Astrocyte (in vitro differentiated cells and primary cell): Measurements from ENCODE around the gene THAP11. TPM values are rescaled to one million over a fixed set of nuclear protein-coding genes. Genes with fewer than 3 reads are reported as not detected.

Experiments
- DNase-seq: peaks from one replicate; pipeline ENCODE4 v3.0.0-alpha.2; 2010; ENCODE audit warnings: low read depth
- FAIRE-seq: peaks from 2 replicates; lab custom pipeline; 2011; peaks lifted over from hg19 to GRCh38; lab: Jason Lieb, UNC
- H2AFZ ChIP-seq: 2 replicates; pipeline ENCODE4 v1.6.0; 2012; ENCODE audit warnings: low read depth, low read length, inconsistent platforms
- H3K27ac ChIP-seq: 2 replicates; pipeline ENCODE4 v1.5.1; 2011; ENCODE audit warnings: low read depth, low read length, inconsistent platforms
- H3K27me3 ChIP-seq: 2 replicates; pipeline ENCODE4 v1.6.0; 2011; ENCODE audit warnings: low read length, inconsistent platforms; ENCODE audit not compliant: insufficient read depth
- H3K36me3 ChIP-seq: 2 replicates; pipeline ENCODE4 v1.5.1; 2011; ENCODE audit warnings: low read length, inconsistent platforms; ENCODE audit not compliant: insufficient read depth
- H3K4me1 ChIP-seq: 2 replicates; pipeline ENCODE4 v1.5.1; 2011; ENCODE audit warnings: low read length, inconsistent platforms; ENCODE audit not compliant: insufficient read depth
- H3K4me2 ChIP-seq: 2 replicates; pipeline ENCODE4 v1.6.0; 2012; ENCODE audit warnings: low read length, inconsistent platforms
- H3K4me3 ChIP-seq: 2 replicates; pipeline ENCODE4 v1.5.1; 2011; ENCODE audit warnings: low read depth, mild to moderate bottlenecking, low read length, inconsistent platforms; ENCODE audit not compliant: insufficient read depth
- H3K79me2 ChIP-seq: 2 replicates; pipeline ENCODE4 v1.6.0; 2012; ENCODE audit warnings: mild to moderate bottlenecking, low read length, inconsistent platforms; ENCODE audit not compliant: insufficient read depth
- H3K9ac ChIP-seq: 2 replicates; pipeline ENCODE4 v1.6.0; 2012; ENCODE audit warnings: mild to moderate bottlenecking, low read length, inconsistent platforms
- H3K9me3 ChIP-seq: 2 replicates; pipeline ENCODE4 v1.5.1; 2012; ENCODE audit warnings: low read depth, mild to moderate bottlenecking, low read length, inconsistent platforms; ENCODE audit not compliant: insufficient read depth
- H4K20me1 ChIP-seq: 2 replicates; pipeline ENCODE4 v1.6.0; 2012; ENCODE audit warnings: low read length, inconsistent platforms; ENCODE audit not compliant: insufficient read depth
- H3K27ac Mint-ChIP-seq: one replicate; pipeline ENCODE4 v1.8.0; 2021; ENCODE audit warnings: mild to moderate bottlenecking, mixed read lengths; ENCODE audit not compliant: unreplicated experiment
- H3K27me3 Mint-ChIP-seq: one replicate; pipeline ENCODE4 v1.8.0; 2021; ENCODE audit warnings: low read depth, mixed read lengths; ENCODE audit not compliant: unreplicated experiment
- H3K36me3 Mint-ChIP-seq: one replicate; pipeline ENCODE4 v1.8.0; 2021; ENCODE audit warnings: low read depth, mixed read lengths; ENCODE audit not compliant: unreplicated experiment
- H3K4me1 Mint-ChIP-seq: one replicate; pipeline ENCODE4 v1.8.0; 2021; ENCODE audit warnings: low read depth, mixed read lengths; ENCODE audit not compliant: unreplicated experiment
- H3K4me3 Mint-ChIP-seq: one replicate; pipeline ENCODE4 v1.8.0; 2021; ENCODE audit warnings: mild to moderate bottlenecking, moderate library complexity, mixed read lengths; ENCODE audit not compliant: unreplicated experiment
- H3K9me3 Mint-ChIP-seq: one replicate; pipeline ENCODE4 v1.8.0; 2021; ENCODE audit warnings: mild to moderate bottlenecking, mixed read lengths; ENCODE audit not compliant: unreplicated experiment
- EZH2 ChIP-seq: IDR thresholded peaks from 2 replicates; pipeline ENCODE4 v1.6.1; 2012; ENCODE audit warnings: mild to moderate bottlenecking, low read length, inconsistent platforms; ENCODE audit not compliant: insufficient read depth
- total RNA-seq: library from RNA; stranded (reverse); gene quantifications from 2 replicates; pipeline ENCODE4 v1.2.1, GENCODE V29; 2021
- TF ChIP-seq, protein P1 (sequence below): IDR thresholded peaks from 2 replicates; pipeline ENCODE4 v1.5.1; 2011; ENCODE audit warnings: low read depth, mild to moderate bottlenecking, inconsistent platforms, low read length, moderate library complexity; ENCODE audit not compliant: insufficient read depth

THAP11 gene
- total RNA-seq, 1 donor from 2014 or later = 16.5 TPM

DNA sequence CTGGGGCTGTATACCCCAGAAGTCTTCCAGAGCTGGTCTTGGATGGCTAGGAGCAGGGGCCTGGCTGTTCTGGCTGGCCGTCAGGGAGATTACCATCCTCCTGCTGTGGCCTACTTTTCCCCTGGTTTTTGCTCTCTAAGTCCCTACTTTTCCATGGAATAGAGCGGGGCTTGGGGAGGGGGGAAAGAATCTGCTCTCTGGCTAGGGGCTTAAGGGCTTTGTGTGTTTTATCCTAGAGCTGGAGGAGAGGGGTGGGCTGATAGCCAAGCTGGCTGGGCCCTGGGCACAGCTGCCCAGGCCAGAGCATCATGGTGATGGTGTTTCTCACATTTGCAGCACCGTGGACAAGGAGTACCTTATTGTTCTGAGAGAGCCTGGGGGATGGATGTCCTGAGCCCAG, 46.2 kb downstream of the THAP11 start:
- FAIRE-seq (no peak), DNase-seq (no peak)
- H3K36me3 Mint-ChIP-seq = peaks cover 11% of the 10 kb centered on the region
- Histone ChIP-seq H3K79me2 (peaks cover 2% of the 10 kb centered on the region), H3K4me1 (peaks cover 12% of the 10 kb centered on the region), H4K20me1 (peaks cover 20% of the 10 kb centered on the region), H3K4me3 (no peak overlapping the region), H3K27me3 (no peaks in the 10 kb centered on the region), H3K9ac (no peak overlapping the region), H3K27ac (no peak overlapping the region), H3K9me3 (no peaks in the 10 kb centered on the region), H3K36me3 (peaks cover 5% of the 10 kb centered on the region), H3K4me2 (no peak overlapping the region), H2AFZ (no peak overlapping the region)
- TF ChIP-seq, protein P1, sequence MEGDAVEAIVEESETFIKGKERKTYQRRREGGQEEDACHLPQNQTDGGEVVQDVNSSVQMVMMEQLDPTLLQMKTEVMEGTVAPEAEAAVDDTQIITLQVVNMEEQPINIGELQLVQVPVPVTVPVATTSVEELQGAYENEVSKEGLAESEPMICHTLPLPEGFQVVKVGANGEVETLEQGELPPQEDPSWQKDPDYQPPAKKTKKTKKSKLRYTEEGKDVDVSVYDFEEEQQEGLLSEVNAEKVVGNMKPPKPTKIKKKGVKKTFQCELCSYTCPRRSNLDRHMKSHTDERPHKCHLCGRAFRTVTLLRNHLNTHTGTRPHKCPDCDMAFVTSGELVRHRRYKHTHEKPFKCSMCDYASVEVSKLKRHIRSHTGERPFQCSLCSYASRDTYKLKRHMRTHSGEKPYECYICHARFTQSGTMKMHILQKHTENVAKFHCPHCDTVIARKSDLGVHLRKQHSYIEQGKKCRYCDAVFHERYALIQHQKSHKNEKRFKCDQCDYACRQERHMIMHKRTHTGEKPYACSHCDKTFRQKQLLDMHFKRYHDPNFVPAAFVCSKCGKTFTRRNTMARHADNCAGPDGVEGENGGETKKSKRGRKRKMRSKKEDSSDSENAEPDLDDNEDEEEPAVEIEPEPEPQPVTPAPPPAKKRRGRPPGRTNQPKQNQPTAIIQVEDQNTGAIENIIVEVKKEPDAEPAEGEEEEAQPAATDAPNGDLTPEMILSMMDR = no peak
- TF ChIP-seq EZH2 = no peak
- no peaks in the 10 kb centered on the region for H3K9me3 Mint-ChIP-seq
- H3K27me3 Mint-ChIP-seq = no peaks in the 10 kb centered on the region
- no peak overlapping the region for H3K27ac Mint-ChIP-seq
- H3K4me1 Mint-ChIP-seq = peaks cover 4% of the 10 kb centered on the region
- H3K4me3 Mint-ChIP-seq = no peak overlapping the region

DNA sequence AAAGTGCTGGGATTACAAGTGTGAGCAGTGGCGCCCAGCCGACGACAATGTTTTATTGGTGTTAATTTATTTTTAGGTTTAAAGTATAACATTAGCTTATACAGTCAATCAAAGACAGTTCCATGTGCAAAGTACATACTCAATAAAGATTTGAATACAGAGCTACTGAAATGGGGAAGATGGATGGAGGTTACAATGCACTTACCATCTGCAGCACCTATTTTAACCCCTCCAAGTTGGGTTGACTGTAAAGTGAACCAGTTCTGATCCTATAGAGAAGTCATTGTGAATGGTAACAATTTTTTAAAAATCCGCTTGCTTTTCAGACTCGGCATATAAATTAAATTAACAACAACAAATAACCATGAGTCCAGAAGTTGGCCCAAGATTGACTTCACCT, 50.3 kb downstream of the THAP11 start:
- Histone ChIP-seq H3K36me3 (no peaks in the 10 kb centered on the region), H3K27ac (peak overlapping the region; percentile 19), H3K27me3 (no peaks in the 10 kb centered on the region), H3K4me3 (peak overlapping the region; percentile 56), H2AFZ (peak overlapping the region; percentile 18), H3K4me2 (peak overlapping the region; percentile 87), H4K20me1 (peaks cover 20% of the 10 kb centered on the region), H3K79me2 (peaks cover 38% of the 10 kb centered on the region), H3K9ac (peak overlapping the region; percentile 69), H3K4me1 (peaks cover 23% of the 10 kb centered on the region), H3K9me3 (no peaks in the 10 kb centered on the region)
- peaks cover 2% of the 10 kb centered on the region for H3K4me1 Mint-ChIP-seq
- no peaks in the 10 kb centered on the region for H3K27me3 Mint-ChIP-seq
- FAIRE-seq (no peak), DNase-seq (no peak)
- peak overlapping the region; percentile 88 for H3K4me3 Mint-ChIP-seq
- H3K9me3 Mint-ChIP-seq = no peaks in the 10 kb centered on the region
- no peak overlapping the region for H3K27ac Mint-ChIP-seq
- TF ChIP-seq, protein P1 = no peak
- no peak for TF ChIP-seq EZH2
- peaks cover 2% of the 10 kb centered on the region for H3K36me3 Mint-ChIP-seq

DNA sequence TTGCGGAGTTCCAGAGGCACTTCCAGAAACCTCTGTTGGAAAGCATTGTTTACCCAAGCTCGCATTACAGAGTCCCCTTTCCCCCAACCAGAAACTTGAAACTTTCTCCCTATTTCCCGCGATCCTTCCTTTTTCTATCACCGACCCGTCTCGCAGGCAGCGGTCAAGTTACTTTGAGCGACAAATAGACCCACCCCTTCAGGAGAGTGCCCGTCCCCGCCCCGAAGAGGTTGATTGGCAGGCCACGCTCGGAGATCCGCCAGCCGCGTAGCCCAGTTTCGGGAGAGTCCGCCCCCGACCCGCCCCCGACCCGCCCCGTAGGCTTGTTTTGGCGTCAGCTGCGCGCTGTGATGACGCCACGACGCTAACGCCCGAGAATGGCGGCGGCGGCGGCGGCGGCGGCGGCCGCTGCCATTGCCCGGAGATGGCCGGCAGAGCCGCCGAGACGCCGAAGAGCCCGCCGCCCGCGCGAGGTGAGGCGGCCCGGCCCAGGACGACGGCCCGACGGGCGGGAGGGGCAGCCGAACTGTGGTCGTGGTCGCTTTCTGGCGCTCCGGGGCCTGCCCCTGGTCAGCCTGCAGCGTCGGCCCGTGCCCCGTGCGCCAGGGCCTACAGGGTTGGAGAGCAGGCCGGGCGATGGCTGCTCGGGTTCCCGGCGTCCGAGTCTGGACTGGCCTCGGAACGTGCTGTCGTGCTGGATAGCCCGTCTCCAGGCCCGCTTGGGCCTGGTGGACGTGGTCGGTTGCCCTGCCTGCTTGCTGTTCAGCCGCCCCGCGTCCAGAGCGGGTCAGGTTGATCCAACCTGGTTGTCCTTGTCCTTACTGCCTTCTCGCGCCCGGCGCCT, 51.0 kb downstream of the THAP11 start, which contains the start of gene PSKH1:
TSS of gene PSKH1 (plus strand) at position 356 of the 844 bp plus-strand sequence. CDS start 15,496 bp downstream, outside the sequence.
- Mint-ChIP-seq H3K27ac (peak within 1 kb of the TSS; percentile 97), H3K27me3 (no peaks in the 10 kb centered on the region), H3K36me3 (no peaks in the 10 kb centered on the region), H3K4me3 (peak within 1 kb of the TSS; percentile 97), H3K4me1 (peaks cover 2% of the 10 kb centered on the region), H3K9me3 (no peaks in the 10 kb centered on the region)
- H4K20me1 ChIP-seq = peaks cover 24% of the 10 kb centered on the region
- H3K36me3 ChIP-seq = no peaks in the 10 kb centered on the region
- H3K27ac ChIP-seq = peak within 1 kb of the TSS; percentile 90
- peak within 1 kb of the TSS; percentile 88 for H3K4me3 ChIP-seq
- TF ChIP-seq EZH2 = no peak
- TF ChIP-seq, protein P1 = no peak
- no peaks in the 10 kb centered on the region for H3K9me3 ChIP-seq
- peak within 1 kb of the TSS; percentile 92 for H3K4me2 ChIP-seq
- H3K27me3 ChIP-seq = no peaks in the 10 kb centered on the region
- DNase-seq (peak; percentile 85), FAIRE-seq (no peak)
- H3K4me1 ChIP-seq = peaks cover 24% of the 10 kb centered on the region
- H3K9ac ChIP-seq = peak within 1 kb of the TSS; percentile 98
- H2AFZ ChIP-seq = peak within 1 kb of the TSS; percentile 91
- peaks cover 45% of the 10 kb centered on the region for H3K79me2 ChIP-seq
